OCI-LY1 (cell line): Measurements from ENCODE around the gene CS.

Experiments used
- H2AFZ ChIP-seq: fragments of 200-600 bp; sonication (generic), shearing (Covaris generic); 2 replicates; pipeline ENCODE4 v1.6.0; 2014; ENCODE audit warnings: antibody characterized with exemption, mild to moderate bottlenecking, low read length
- H3F3A ChIP-seq: fragments of 200-600 bp; sonication (generic), shearing (Covaris generic); 2 replicates; pipeline ENCODE4 v1.6.0; 2014; ENCODE audit warnings: mild to moderate bottlenecking, antibody characterized with exemption, low read length, moderate library complexity; ENCODE audit not compliant: insufficient read depth
- H3K27ac ChIP-seq: fragments of 200-600 bp; sonication (generic); 2 replicates; pipeline ENCODE4 v1.5.1; 2014; ENCODE audit warnings: low read length, mixed run types, mild to moderate bottlenecking, low read depth; ENCODE audit not compliant: poor library complexity, severe bottlenecking
- H3K27me3 ChIP-seq: fragments of 200-600 bp; sonication (generic); 2 replicates; pipeline ENCODE4 v1.6.0; 2014; ENCODE audit warnings: antibody characterized with exemption, mild to moderate bottlenecking, low read length, moderate library complexity; ENCODE audit not compliant: insufficient read depth
- H3K36me3 ChIP-seq: fragments of 200-600 bp; sonication (generic); 2 replicates; pipeline ENCODE4 v1.6.1; 2014; ENCODE audit warnings: mild to moderate bottlenecking, antibody characterized with exemption, low read length, moderate library complexity, mixed read lengths; ENCODE audit not compliant: insufficient read depth
- H3K4me1 ChIP-seq: fragments of 200-600 bp; sonication (generic); 2 replicates; pipeline ENCODE4 v1.5.1; 2014; ENCODE audit warnings: mild to moderate bottlenecking, low read length, moderate library complexity; ENCODE audit not compliant: insufficient read depth, severe bottlenecking
- H3K4me2 ChIP-seq: fragments of 200-600 bp; sonication (generic), shearing (Covaris generic); 2 replicates; pipeline ENCODE4 v1.6.1; 2014; ENCODE audit warnings: low read length
- H3K4me3 ChIP-seq: fragments of 200-600 bp; sonication (generic); 2 replicates; pipeline ENCODE4 v1.5.1; 2014; ENCODE audit warnings: low read length, low read depth, mild to moderate bottlenecking, mixed read lengths; ENCODE audit not compliant: poor library complexity, severe bottlenecking
- H3K79me2 ChIP-seq: fragments of 200-600 bp; shearing (Covaris generic); 2 replicates; pipeline ENCODE4 v1.6.1; 2016; ENCODE audit warnings: mixed run types, low read length, mixed read lengths; ENCODE audit not compliant: insufficient read depth
- H3K9ac ChIP-seq: fragments of 200-600 bp; sonication (generic), shearing (Covaris generic); 2 replicates; pipeline ENCODE4 v1.6.1; 2014; ENCODE audit warnings: mild to moderate bottlenecking, low read length, mixed read lengths
- H3K9me2 ChIP-seq: fragments of 200-600 bp; sonication (generic), shearing (Covaris generic); 2 replicates; pipeline ENCODE4 v1.6.1; 2014; ENCODE audit warnings: low read depth, mild to moderate bottlenecking, low read length, mixed read lengths
- H3K9me3 ChIP-seq: fragments of 200-600 bp; shearing (Covaris generic); 2 replicates; pipeline ENCODE4 v1.6.1; 2014; ENCODE audit warnings: low read length, mixed read lengths
- H4K20me1 ChIP-seq: fragments of 200-600 bp; sonication (generic), shearing (Covaris generic); 2 replicates; pipeline ENCODE4 v1.6.0; 2016; ENCODE audit warnings: mild to moderate bottlenecking, low read length; ENCODE audit not compliant: insufficient read depth
- EZH2 ChIP-seq: fragments of 200-600 bp; sonication (generic), shearing (Covaris generic); IDR thresholded peaks from 2 replicates; pipeline ENCODE4 v1.8.0; 2017; ENCODE audit warnings: borderline replicate concordance, mixed run types, mild to moderate bottlenecking, antibody characterized with exemption, low read length, moderate library complexity, mixed read lengths
- TF ChIP-seq, protein P1 (sequence below): fragments of 200-600 bp; sonication (generic), shearing (Covaris generic); IDR thresholded peaks from 2 replicates; pipeline ENCODE4 v1.5.1; 2017; ENCODE audit warnings: mild to moderate bottlenecking, antibody characterized with exemption, low read length, moderate library complexity, mixed read lengths

The CS gene

DNA sequence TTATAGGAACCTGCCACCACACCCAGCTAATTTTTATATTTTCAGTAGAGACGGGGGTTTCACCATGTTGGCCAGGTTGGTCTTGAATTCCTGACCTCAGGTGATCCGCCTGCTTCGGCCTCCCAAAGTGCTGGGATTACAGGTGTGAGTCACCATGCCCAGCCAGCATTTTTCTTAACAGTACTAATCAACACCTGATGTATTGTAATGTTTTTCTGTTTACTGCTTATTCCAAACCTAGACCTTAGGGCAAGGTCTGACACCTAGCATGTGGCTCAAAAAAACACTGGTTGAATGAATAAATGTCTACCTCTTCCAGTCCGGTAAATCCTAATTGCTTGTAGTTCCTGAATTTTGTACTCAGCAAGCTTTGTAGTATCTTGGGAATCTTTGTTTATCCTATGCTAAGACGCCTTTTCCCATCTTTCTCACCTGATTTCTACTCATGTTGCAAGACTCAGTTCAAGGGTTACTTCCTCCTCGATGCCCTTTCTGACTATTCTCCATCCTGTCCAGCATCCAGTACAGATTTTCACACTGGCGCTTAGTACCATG is 30.9 kb upstream of the CS start:
- Histone ChIP-seq H3K79me2 (no peaks in the 10 kb centered on the region), H3K4me3 (no peak overlapping the region), H3K36me3 (peaks cover 15% of the 10 kb centered on the region), H3K27ac (no peak overlapping the region), H3K4me2 (no peak overlapping the region), H3K27me3 (no peaks in the 10 kb centered on the region), H3K4me1 (peaks cover 21% of the 10 kb centered on the region), H2AFZ (no peak overlapping the region), H3K9me2 (no peaks in the 10 kb centered on the region), H3F3A (no peaks in the 10 kb centered on the region), H3K9me3 (no peaks in the 10 kb centered on the region), H3K9ac (no peak overlapping the region), H4K20me1 (no peaks in the 10 kb centered on the region)
- TF ChIP-seq, protein P1, sequence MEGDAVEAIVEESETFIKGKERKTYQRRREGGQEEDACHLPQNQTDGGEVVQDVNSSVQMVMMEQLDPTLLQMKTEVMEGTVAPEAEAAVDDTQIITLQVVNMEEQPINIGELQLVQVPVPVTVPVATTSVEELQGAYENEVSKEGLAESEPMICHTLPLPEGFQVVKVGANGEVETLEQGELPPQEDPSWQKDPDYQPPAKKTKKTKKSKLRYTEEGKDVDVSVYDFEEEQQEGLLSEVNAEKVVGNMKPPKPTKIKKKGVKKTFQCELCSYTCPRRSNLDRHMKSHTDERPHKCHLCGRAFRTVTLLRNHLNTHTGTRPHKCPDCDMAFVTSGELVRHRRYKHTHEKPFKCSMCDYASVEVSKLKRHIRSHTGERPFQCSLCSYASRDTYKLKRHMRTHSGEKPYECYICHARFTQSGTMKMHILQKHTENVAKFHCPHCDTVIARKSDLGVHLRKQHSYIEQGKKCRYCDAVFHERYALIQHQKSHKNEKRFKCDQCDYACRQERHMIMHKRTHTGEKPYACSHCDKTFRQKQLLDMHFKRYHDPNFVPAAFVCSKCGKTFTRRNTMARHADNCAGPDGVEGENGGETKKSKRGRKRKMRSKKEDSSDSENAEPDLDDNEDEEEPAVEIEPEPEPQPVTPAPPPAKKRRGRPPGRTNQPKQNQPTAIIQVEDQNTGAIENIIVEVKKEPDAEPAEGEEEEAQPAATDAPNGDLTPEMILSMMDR = no peak
- no peak for TF ChIP-seq EZH2

DNA sequence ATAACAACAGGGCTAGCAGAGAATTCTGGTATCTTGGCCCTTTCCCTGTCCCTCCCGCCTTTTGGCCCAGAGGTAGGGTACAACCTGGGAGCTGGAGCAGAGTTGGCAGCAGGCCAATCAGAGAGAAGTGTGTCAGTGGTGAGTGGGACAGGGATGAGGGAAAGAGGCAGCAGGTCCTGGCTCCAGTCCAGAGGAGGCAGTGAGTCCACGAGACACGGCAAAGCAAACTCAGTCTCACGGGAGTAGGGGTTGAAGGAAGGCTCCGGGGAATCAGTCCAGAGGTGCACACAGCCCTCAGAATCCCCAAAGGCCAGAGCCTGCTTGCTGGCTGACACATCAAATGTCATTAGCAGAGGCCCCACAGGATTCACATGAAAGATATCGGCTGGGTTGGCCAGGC is 26.4 kb upstream of the CS start:
- Histone ChIP-seq H3K27me3 (no peaks in the 10 kb centered on the region), H3K4me2 (no peak overlapping the region), H3K27ac (no peak overlapping the region), H3K36me3 (peaks cover 58% of the 10 kb centered on the region), H3K79me2 (no peaks in the 10 kb centered on the region), H3K4me3 (no peak overlapping the region), H3K9me2 (no peaks in the 10 kb centered on the region), H3F3A (no peaks in the 10 kb centered on the region), H3K9me3 (no peaks in the 10 kb centered on the region), H3K4me1 (no peaks in the 10 kb centered on the region), H3K9ac (no peak overlapping the region), H4K20me1 (no peaks in the 10 kb centered on the region), H2AFZ (no peak overlapping the region)
- TF ChIP-seq EZH2 = no peak
- TF ChIP-seq, protein P1 = no peak

- Histone ChIP-seq H3K4me2 (no peak overlapping the region), H4K20me1 (no peaks in the 10 kb centered on the region), H3K36me3 (peaks cover 58% of the 10 kb centered on the region), H3K9me2 (no peaks in the 10 kb centered on the region), H3F3A (no peaks in the 10 kb centered on the region), H3K4me3 (no peak overlapping the region), H3K27ac (no peak overlapping the region), H3K9me3 (no peaks in the 10 kb centered on the region), H3K27me3 (no peaks in the 10 kb centered on the region), H3K4me1 (no peaks in the 10 kb centered on the region), H3K79me2 (no peaks in the 10 kb centered on the region), H3K9ac (no peak overlapping the region), H2AFZ (no peak overlapping the region)
- no peak for TF ChIP-seq EZH2
- TF ChIP-seq, protein P1 = no peak
Observed at GRCh38 chr12:56326126-56326525, 26.0 kb upstream of the CS start.
